Measurements from ENCODE around the gene MAL. TPM values are rescaled to one million over a fixed set of nuclear protein-coding genes. Genes with fewer than 3 reads are reported as not detected.

The MAL gene
- polyA plus RNA-seq, 1 of the 3 experiments (the other 2 are of a cell fraction), result not detected

DNA sequence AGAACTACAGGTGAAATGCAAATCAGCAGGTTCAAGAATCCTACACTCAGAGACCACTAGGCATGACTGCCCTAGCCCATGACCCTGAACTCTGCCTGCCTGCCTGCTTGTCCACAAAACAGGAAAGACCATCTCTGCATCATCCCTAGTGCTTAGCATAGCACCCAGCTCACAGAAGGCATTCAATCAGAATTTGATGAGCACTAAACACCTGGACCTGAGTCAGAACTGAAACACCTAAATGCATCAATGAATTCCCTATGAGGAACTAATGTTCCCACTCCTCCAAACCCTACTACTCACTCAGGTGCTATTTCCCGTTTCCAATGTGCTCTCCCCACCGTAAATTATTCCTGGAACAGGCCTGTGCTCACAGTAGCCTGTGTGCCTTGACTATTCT lies 74.4 kb downstream of the MAL start:
- Histone ChIP-seq H3K4me2 (no peak overlapping the region), H3K79me2 (ENCODE audit: insufficient read depth) (peaks cover 25% of the 10 kb centered on the region; the same call in 1 of the 2 replicates), H3K9me2 (no peaks in the 10 kb centered on the region; the same call in 1 of the 2 replicates), H2AFZ (ENCODE audit: low read depth) (no peak overlapping the region), H3K4me3 (ENCODE audit: low read depth in 2 of 2, low read length in 1 of 2) (no peak overlapping the region), H3K27ac (ENCODE audit: low read depth in 2 of 2, low read length in 1 of 2) (no peak overlapping the region), H3K36me3 (replicated peaks in 1 of 2; ENCODE audit: control insufficient read depth in 1 of 2, insufficient read depth in 2 of 2, low read length in 1 of 2) (peaks cover 36 to 57% of the 10 kb centered on the region in 2 experiments), H3K4me1 (ENCODE audit: control insufficient read depth in 1 of 2, insufficient read depth in 2 of 2, low read depth in 1 of 2, low read length in 1 of 2) (no peaks in the 10 kb centered on the region), H4K20me1 (ENCODE audit: insufficient read depth) (no peaks in the 10 kb centered on the region), H3K9me3 (no peaks in the 10 kb centered on the region), H3K27me3 (ENCODE audit: insufficient read depth) (no peaks in the 10 kb centered on the region), H3K9ac (no peak overlapping the region), H3F3A (replicated peaks; ENCODE audit: insufficient read depth) (no peaks in the 10 kb centered on the region)
- CTCF ChIA-PET, result interaction anchor here (1.0 to 2.6 kb wide), 3 partner anchors 15 to 77 kb away, joined by 3 to 7 read pairs (median 4); no protein-coding TSS in a partner anchor
- WGBS (ENCODE audit: low lambda C conversion rate), result 95% methylated on average over 2 of the region's 2 CpGs
- TF ChIP-seq FOXM1 (IDR thresholded peaks at IDR 0.05; ENCODE audit: low read depth), result no peak
- no peak for TF ChIP-seq RFX5 (IDR thresholded peaks at IDR 0.05; ENCODE audit: low read length)
- TF ChIP-seq NRF1 (IDR thresholded peaks at IDR 0.05; ENCODE audit: low read depth, low read length), result no peak
- no peak for TF ChIP-seq TAF1 (IDR thresholded peaks at IDR 0.05; ENCODE audit: borderline replicate concordance, low read depth, low read length)
- TF ChIP-seq, protein P1, sequence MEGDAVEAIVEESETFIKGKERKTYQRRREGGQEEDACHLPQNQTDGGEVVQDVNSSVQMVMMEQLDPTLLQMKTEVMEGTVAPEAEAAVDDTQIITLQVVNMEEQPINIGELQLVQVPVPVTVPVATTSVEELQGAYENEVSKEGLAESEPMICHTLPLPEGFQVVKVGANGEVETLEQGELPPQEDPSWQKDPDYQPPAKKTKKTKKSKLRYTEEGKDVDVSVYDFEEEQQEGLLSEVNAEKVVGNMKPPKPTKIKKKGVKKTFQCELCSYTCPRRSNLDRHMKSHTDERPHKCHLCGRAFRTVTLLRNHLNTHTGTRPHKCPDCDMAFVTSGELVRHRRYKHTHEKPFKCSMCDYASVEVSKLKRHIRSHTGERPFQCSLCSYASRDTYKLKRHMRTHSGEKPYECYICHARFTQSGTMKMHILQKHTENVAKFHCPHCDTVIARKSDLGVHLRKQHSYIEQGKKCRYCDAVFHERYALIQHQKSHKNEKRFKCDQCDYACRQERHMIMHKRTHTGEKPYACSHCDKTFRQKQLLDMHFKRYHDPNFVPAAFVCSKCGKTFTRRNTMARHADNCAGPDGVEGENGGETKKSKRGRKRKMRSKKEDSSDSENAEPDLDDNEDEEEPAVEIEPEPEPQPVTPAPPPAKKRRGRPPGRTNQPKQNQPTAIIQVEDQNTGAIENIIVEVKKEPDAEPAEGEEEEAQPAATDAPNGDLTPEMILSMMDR (IDR thresholded peaks at IDR 0.05), result no peak
- TF ChIP-seq, protein P2, sequence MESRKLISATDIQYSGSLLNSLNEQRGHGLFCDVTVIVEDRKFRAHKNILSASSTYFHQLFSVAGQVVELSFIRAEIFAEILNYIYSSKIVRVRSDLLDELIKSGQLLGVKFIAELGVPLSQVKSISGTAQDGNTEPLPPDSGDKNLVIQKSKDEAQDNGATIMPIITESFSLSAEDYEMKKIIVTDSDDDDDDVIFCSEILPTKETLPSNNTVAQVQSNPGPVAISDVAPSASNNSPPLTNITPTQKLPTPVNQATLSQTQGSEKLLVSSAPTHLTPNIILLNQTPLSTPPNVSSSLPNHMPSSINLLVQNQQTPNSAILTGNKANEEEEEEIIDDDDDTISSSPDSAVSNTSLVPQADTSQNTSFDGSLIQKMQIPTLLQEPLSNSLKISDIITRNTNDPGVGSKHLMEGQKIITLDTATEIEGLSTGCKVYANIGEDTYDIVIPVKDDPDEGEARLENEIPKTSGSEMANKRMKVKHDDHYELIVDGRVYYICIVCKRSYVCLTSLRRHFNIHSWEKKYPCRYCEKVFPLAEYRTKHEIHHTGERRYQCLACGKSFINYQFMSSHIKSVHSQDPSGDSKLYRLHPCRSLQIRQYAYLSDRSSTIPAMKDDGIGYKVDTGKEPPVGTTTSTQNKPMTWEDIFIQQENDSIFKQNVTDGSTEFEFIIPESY (IDR thresholded peaks at IDR 0.05; ENCODE audit: borderline replicate concordance, low read depth), result no peak
- no peak for TF ChIP-seq RCOR1 (IDR thresholded peaks at IDR 0.05; ENCODE audit: low read length)
- TF ChIP-seq, protein P3, sequence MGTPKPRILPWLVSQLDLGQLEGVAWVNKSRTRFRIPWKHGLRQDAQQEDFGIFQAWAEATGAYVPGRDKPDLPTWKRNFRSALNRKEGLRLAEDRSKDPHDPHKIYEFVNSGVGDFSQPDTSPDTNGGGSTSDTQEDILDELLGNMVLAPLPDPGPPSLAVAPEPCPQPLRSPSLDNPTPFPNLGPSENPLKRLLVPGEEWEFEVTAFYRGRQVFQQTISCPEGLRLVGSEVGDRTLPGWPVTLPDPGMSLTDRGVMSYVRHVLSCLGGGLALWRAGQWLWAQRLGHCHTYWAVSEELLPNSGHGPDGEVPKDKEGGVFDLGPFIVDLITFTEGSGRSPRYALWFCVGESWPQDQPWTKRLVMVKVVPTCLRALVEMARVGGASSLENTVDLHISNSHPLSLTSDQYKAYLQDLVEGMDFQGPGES (IDR thresholded peaks at IDR 0.05; ENCODE audit: low read depth, low read length), result no peak
- no peak for TF ChIP-seq EP300 (IDR thresholded peaks at IDR 0.05; ENCODE audit: borderline replicate concordance in 1 of 2, low read depth in 1 of 2, low read length in 1 of 2)
- no peak for DNase-seq
- POLR2A ChIA-PET, result no interaction called here

Small RNA genes within 50 kb of the gene (small RNA-seq; reads per million reads assigned to genes)
- 0 reads per million in 7 experiments for gene RN7SL575P

Other genes with a start within 250 kb of the MAL start
- not detected in 2 replicates for gene TEKT4, start 154.3 kb upstream of the MAL start, polyA plus RNA-seq (2012; rRNA removed)
- gene MRPS5, start 96.1 kb downstream of the MAL start, polyA plus RNA-seq (2012; rRNA removed), result 32.8 and 40.4 TPM in 2 replicates
- 9.0 and 12.5 TPM in 2 replicates for gene ZNF514, start 134.1 kb downstream of the MAL start, polyA plus RNA-seq (2012; rRNA removed)
- 1.6 and 2.3 TPM in 2 replicates for gene ZNF2, start 140.1 kb downstream of the MAL start, polyA plus RNA-seq (2012; rRNA removed)
- gene ZNF892, start 181.8 kb downstream of the MAL start, polyA plus RNA-seq (2012; rRNA removed), result 1.4 TPM in 2 replicates
- gene PROM2, start 248.7 kb downstream of the MAL start, polyA plus RNA-seq (2012; rRNA removed), result 0.38 and 0.49 TPM in 2 replicates

Measured in SK-N-SH (cell line).